HS-5 (cell line): Measurements from ENCODE around the gene DMD.

Experiments used
- DNase-seq: peaks from one replicate; pipeline ENCODE4 v3.0.0-alpha.2; 2012; ENCODE audit warnings: low read depth

DMD gene

GRCh38 chrX:31227250-31227649 lies 1984.1 kb downstream of the DMD start:
- DNase-seq: no peak

- DNase-seq: no peak
Measured at GRCh38 chrX:31225819-31226218, 1985.5 kb downstream of the DMD start.

- DNase-seq: no peak
Measured at GRCh38 chrX:31224381-31225012, 1986.9 kb downstream of the DMD start.

- DNase-seq: no peak
Measured at GRCh38 chrX:31223817-31224216, 1987.5 kb downstream of the DMD start.

- no peak for DNase-seq
Measured at GRCh38 chrX:31222946-31223345, 1988.4 kb downstream of the DMD start.

GRCh38 chrX:31219174-31219573 lies 1992.2 kb downstream of the DMD start:
- DNase-seq: no peak

- DNase-seq: no peak
Measured at GRCh38 chrX:31217084-31217483, 1994.3 kb downstream of the DMD start.

GRCh38 chrX:31215277-31215815 lies 1996.0 kb downstream of the DMD start:
- no peak for DNase-seq

GRCh38 chrX:31213941-31214340 lies 1997.4 kb downstream of the DMD start:
- no peak for DNase-seq

- DNase-seq: no peak
Measured at GRCh38 chrX:31212856-31213748, 1998.2 kb downstream of the DMD start.

GRCh38 chrX:31209005-31209628 lies 2002.2 kb downstream of the DMD start:
- DNase-seq: peak; percentile 11

- no peak for DNase-seq
Measured at GRCh38 chrX:31201503-31201902, 2009.8 kb downstream of the DMD start.

- no peak for DNase-seq
Measured at GRCh38 chrX:31200430-31200829, 2010.9 kb downstream of the DMD start.

GRCh38 chrX:31199840-31200114 lies 2011.6 kb downstream of the DMD start:
- no peak for DNase-seq

- DNase-seq: peak; percentile 36
Measured at GRCh38 chrX:31199056-31199839, 2012.1 kb downstream of the DMD start.

GRCh38 chrX:31190221-31190975 lies 2021.0 kb downstream of the DMD start:
- no peak for DNase-seq

GRCh38 chrX:31186693-31187338 lies 2024.5 kb downstream of the DMD start:
- no peak for DNase-seq

- no peak for DNase-seq
Measured at GRCh38 chrX:31185884-31186283, 2025.5 kb downstream of the DMD start.

- no peak for DNase-seq
Measured at GRCh38 chrX:31181377-31182000, 2029.9 kb downstream of the DMD start.

- no peak for DNase-seq
Measured at GRCh38 chrX:31179203-31179602, 2032.1 kb downstream of the DMD start.

GRCh38 chrX:31178769-31179125 lies 2032.6 kb downstream of the DMD start:
- DNase-seq: no peak
